HepG2 (cell line): Measurements from ENCODE around the gene PDZD4. TPM values are rescaled to one million over a fixed set of nuclear protein-coding genes. Genes with fewer than 3 reads are reported as not detected.

Experiments used
- ATAC-seq: fragments of 200-7000 bp; cut with Tn5 transposase; 3 replicates; pipeline ENCODE4 v1.9.1; 2020; ENCODE audit warnings: mild to moderate bottlenecking, moderate library complexity
- BruUV-seq: library from RNA; stranded (reverse); fragments of 400-500 nt; replicated peaks from 2 replicates; lab custom pipeline; 2021; lab: Mats Ljungman, UMichigan
- CTCF ChIA-PET: fragments of 300-600 bp; formaldehyde crosslinking; extraction: SDS; loops from one replicate; lab custom pipeline; 2021; ENCODE audit warnings: low total read pairs, inconsistent platforms, low intra/inter-chr PET ratio; lab: Yijun Ruan, JAX
- POLR2A ChIA-PET: fragments of 350-600 bp; sonication (Branson Sonifier 250); formaldehyde crosslinking; loops from one replicate; lab custom pipeline; 2020; ENCODE audit warnings: antibody characterized with exemption, inconsistent platforms; lab: Yijun Ruan, JAX
- DNase-seq: peaks from one replicate; pipeline ENCODE4 v3.0.0-alpha.2; 2015; ENCODE audit warnings: low spot score
- FAIRE-seq: peaks from 3 replicates; lab custom pipeline; 2011; peaks lifted over from hg19 to GRCh38; lab: Jason Lieb, UNC
- H2AFZ ChIP-seq: one replicate; pipeline ENCODE4 v1.6.1; 2011; ENCODE audit warnings: low read length, inconsistent platforms
- H3K27ac ChIP-seq: fragments of 300-600 bp; 3 replicates; pipeline ENCODE4 v1.8.0; 2011; ENCODE audit warnings: mixed run types, mild to moderate bottlenecking, mixed read lengths, low read length, inconsistent platforms; ENCODE audit not compliant: insufficient read depth; ENCODE audit errors: extremely low read length
- H3K27me3 ChIP-seq, 2 experiments: fragments of 200-600 bp in 1 of 2; 2 replicates in 1 of 2; 3 replicates in 1 of 2; pipeline versions ENCODE4 v1.6.0 to v1.8.0; 2011; ENCODE audit warnings: low read length in 2 of 2, mild to moderate bottlenecking in 2 of 2, moderate library complexity in 2 of 2, inconsistent platforms in 1 of 2; ENCODE audit not compliant: insufficient read depth in 2 of 2, control insufficient read depth in 1 of 2
- H3K36me3 ChIP-seq, 2 experiments: fragments of 200-600 bp in 1 of 2; replicated peaks in 1 of 2; 2 replicates in 1 of 2; 3 replicates in 1 of 2; pipeline versions ENCODE4 v1.5.1 to v1.8.0; 2011; ENCODE audit warnings: low read length in 2 of 2, inconsistent platforms in 1 of 2; ENCODE audit not compliant: insufficient read depth in 2 of 2, control insufficient read depth in 1 of 2
- H3K4me1 ChIP-seq: 2 replicates; pipeline ENCODE4 v1.5.1; 2012; ENCODE audit warnings: low read length, inconsistent platforms; ENCODE audit not compliant: insufficient read depth
- H3K4me2 ChIP-seq: 2 replicates; pipeline ENCODE4 v1.6.0; 2011; ENCODE audit warnings: low read depth, low read length, inconsistent platforms
- H3K4me3 ChIP-seq, 3 experiments: fragments of 200-600 bp in 1 of 3; sonication (generic), shearing (Covaris generic) in 1 of 3; replicated peaks in 1 of 3; 2 replicates each; pipeline ENCODE4 v1.5.1; 2011 to 2016; ENCODE audit warnings: low read length in 3 of 3, inconsistent platforms in 2 of 3, low read depth in 2 of 3, mild to moderate bottlenecking in 2 of 3, control low read depth in 1 of 3, mixed read lengths in 1 of 3; ENCODE audit not compliant: insufficient read depth in 1 of 3
- H3K79me2 ChIP-seq: one replicate; pipeline ENCODE4 v1.6.1; 2011; ENCODE audit warnings: low read length, inconsistent platforms; ENCODE audit not compliant: insufficient read depth
- H3K9ac ChIP-seq: 2 replicates; pipeline ENCODE4 v1.6.0; 2011; ENCODE audit warnings: mild to moderate bottlenecking, low read depth, low read length, inconsistent platforms; ENCODE audit not compliant: insufficient read depth
- H3K9me3 ChIP-seq: 2 replicates; pipeline ENCODE4 v1.5.1; 2012; ENCODE audit warnings: mild to moderate bottlenecking, low read length
- H4K20me1 ChIP-seq: 2 replicates; pipeline ENCODE4 v1.6.0; 2011; ENCODE audit warnings: inconsistent platforms, mild to moderate bottlenecking, low read length, moderate library complexity; ENCODE audit not compliant: insufficient read depth
- ATRX ChIP-seq: sonication (generic); formaldehyde crosslinking; IDR thresholded peaks from 2 replicates; pipeline ENCODE4 v1.4.0; 2020; ENCODE audit warnings: missing genetic modification reagents, borderline replicate concordance
- MYC ChIP-seq: sonication (generic); formaldehyde crosslinking; IDR thresholded peaks from 2 replicates; pipeline ENCODE4 v1.9.0; 2021; ENCODE audit warnings: missing genetic modification reagents, borderline replicate concordance
- SMYD3 ChIP-seq: sonication (generic); formaldehyde crosslinking; IDR thresholded peaks from 2 replicates; pipeline ENCODE4 v1.8.1; 2023; ENCODE audit warnings: mild to moderate bottlenecking, missing genetic modification reagents
- SNAI1 ChIP-seq: sonication (generic); formaldehyde crosslinking; IDR thresholded peaks from 2 replicates; pipeline ENCODE4 v1.5.0; 2020; ENCODE audit warnings: mild to moderate bottlenecking, missing genetic modification reagents, borderline replicate concordance
- SSRP1 ChIP-seq: IDR thresholded peaks from 2 replicates; pipeline ENCODE4 v1.6.1; 2016; ENCODE audit warnings: control low read depth
- STAT5B ChIP-seq: sonication (generic); formaldehyde crosslinking; IDR thresholded peaks from 2 replicates; pipeline ENCODE4 v1.4.0; 2020; ENCODE audit warnings: missing genetic modification reagents
- ZNF253 ChIP-seq: sonication (generic); formaldehyde crosslinking; IDR thresholded peaks from 2 replicates; pipeline ENCODE4 v1.8.0; 2022; ENCODE audit warnings: mild to moderate bottlenecking, missing genetic modification reagents, borderline replicate concordance
- ZNF343 ChIP-seq: sonication (generic); formaldehyde crosslinking; IDR thresholded peaks from 2 replicates; pipeline ENCODE4 v1.4.0; 2020; ENCODE audit warnings: mild to moderate bottlenecking, missing genetic modification reagents
- WGBS: methylation state at CpG from one replicate; pipeline ENCODE4 v1.1.6; 2017; ENCODE audit warnings: low lambda C conversion rate; 5-methylcytosine and 5-hydroxymethylcytosine counted together
- in situ Hi-C: cut with HindIII; loops from 2 replicates; pipeline ENCODE4 v1.10.0; 2017; ENCODE audit warnings: low pct_unique_long_range_greater_than_20kb; ENCODE audit not compliant: extremely low pct_ligation_motif_present
- intact Hi-C: fragments of 100-400 bp; cut with micrococcal nuclease; formaldehyde crosslinking; loops from one replicate; pipeline ENCODE4 v1.10.0; 2022; ENCODE audit not compliant: unreplicated experiment
- polyA plus RNA-seq, 8 experiments: library from polyadenylated mRNA; depleted of rRNA in 3 of 8; stranded (reverse) in 7 of 8; unstranded in 1 of 8; fragments of >200 nt; fragmentation: Illumina TruSeq in 4 of 8; extraction: Trizol in 4 of 8; gene quantifications; 2 replicates each; pipeline versions ENCODE4 v1.2.1 to v1.2.3, GENCODE V29; 2011 to 2016; ENCODE audit warnings: low read depth in 4 of 8, missing spikeins in 1 of 8, mixed read lengths in 1 of 8; ENCODE audit not compliant: insufficient read depth in 1 of 8
- total RNA-seq, 5 experiments: library from RNA; depleted of rRNA; stranded (reverse); fragments of >200 nt; fragmentation: Illumina TruSeq; extraction: Trizol; gene quantifications; 2 replicates each; pipeline ENCODE4 v1.2.3, GENCODE V29; 2016; ENCODE audit warnings: low read depth in 1 of 5
- TF ChIP-seq, protein P1 (sequence below): sonication (generic); formaldehyde crosslinking; conservative IDR thresholded peaks from 2 replicates; pipeline ENCODE4 v1.4.0; 2020; ENCODE audit warnings: missing genetic modification reagents
- TF ChIP-seq, protein P2 (sequence below): sonication (generic); formaldehyde crosslinking; IDR thresholded peaks from 2 replicates; pipeline ENCODE4 v1.4.0; 2020; ENCODE audit warnings: missing genetic modification reagents, borderline replicate concordance

Gene PDZD4
- total and polyA plus RNA-seq, 2 of the 13 experiments (the other 11 are each of a cell fraction or from before 2014, with no cell fraction given): not detected

DNA sequence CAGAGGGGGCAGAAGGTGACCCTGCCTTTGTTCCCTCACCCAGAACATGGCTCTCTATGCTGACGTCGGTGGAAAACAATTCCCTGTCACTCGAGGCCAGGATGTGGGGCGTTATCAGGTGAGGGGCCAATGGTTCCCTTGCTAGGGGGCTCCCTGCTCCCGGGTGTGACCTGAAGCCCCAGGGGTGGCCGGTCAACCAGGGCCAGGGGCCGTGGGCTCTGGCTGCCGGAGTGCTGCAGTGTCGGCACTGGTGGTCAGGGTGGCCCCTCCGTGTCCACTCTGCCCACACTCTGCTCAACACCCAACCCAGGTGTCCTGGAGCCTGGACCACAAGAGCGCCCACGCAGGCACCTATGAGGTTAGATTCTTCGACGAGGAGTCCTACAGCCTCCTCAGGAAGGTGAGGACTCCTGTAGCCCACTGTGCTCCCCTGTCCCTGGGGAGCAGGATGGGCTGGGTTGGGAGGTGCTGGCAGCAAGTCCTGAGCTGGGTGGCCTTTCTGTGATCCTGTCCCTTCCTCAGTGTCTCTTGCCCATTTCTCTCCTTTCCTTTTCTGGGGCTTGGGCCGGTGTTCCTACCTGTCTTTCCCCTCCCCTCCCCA lies 32.8 kb downstream of the PDZD4 start:
- Histone ChIP-seq H3K27me3 (no peaks in the 10 kb centered on the region; a peak in 1 of 5 replicates), H3K4me1 (peaks cover 20% of the 10 kb centered on the region), H3K4me2 (no peak overlapping the region), H2AFZ (no peak overlapping the region), H3K4me3 (no peak overlapping the region), H3K79me2 (peaks cover 20% of the 10 kb centered on the region), H4K20me1 (no peaks in the 10 kb centered on the region), H3K9ac (no peak overlapping the region), H3K9me3 (no peaks in the 10 kb centered on the region)
- DNase-seq (no peak), FAIRE-seq (no peak), ATAC-seq (no peak)
- CTCF ChIA-PET: no interaction called here
- POLR2A ChIA-PET: no interaction called here
- WGBS: 90% methylated on average over 5 of the region's 15 CpGs
- intact Hi-C loops: no loop called here
- TF ChIP-seq SMYD3: no peak
- TF ChIP-seq ZNF343 (CRISPR knock-in tag): no peak
- no peak for TF ChIP-seq MYC (CRISPR knock-in tag)
- TF ChIP-seq STAT5B (CRISPR knock-in tag): no peak
- no peak for TF ChIP-seq SSRP1
- TF ChIP-seq, protein P1, sequence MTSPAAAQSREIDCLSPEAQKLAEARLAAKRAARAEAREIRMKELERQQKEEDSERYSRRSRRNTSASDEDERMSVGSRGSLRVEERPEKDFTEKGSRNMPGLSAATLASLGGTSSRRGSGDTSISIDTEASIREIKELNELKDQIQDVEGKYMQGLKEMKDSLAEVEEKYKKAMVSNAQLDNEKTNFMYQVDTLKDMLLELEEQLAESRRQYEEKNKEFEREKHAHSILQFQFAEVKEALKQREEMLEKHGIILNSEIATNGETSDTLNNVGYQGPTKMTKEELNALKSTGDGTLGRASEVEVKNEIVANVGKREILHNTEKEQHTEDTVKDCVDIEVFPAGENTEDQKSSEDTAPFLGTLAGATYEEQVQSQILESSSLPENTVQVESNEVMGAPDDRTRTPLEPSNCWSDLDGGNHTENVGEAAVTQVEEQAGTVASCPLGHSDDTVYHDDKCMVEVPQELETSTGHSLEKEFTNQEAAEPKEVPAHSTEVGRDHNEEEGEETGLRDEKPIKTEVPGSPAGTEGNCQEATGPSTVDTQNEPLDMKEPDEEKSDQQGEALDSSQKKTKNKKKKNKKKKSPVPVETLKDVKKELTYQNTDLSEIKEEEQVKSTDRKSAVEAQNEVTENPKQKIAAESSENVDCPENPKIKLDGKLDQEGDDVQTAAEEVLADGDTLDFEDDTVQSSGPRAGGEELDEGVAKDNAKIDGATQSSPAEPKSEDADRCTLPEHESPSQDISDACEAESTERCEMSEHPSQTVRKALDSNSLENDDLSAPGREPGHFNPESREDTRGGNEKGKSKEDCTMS (CRISPR knock-in tag): no peak
- no peak for TF ChIP-seq ZNF253 (CRISPR knock-in tag)
- no peak for TF ChIP-seq ATRX
- TF ChIP-seq SNAI1 (CRISPR knock-in tag): no peak
- TF ChIP-seq, protein P2, sequence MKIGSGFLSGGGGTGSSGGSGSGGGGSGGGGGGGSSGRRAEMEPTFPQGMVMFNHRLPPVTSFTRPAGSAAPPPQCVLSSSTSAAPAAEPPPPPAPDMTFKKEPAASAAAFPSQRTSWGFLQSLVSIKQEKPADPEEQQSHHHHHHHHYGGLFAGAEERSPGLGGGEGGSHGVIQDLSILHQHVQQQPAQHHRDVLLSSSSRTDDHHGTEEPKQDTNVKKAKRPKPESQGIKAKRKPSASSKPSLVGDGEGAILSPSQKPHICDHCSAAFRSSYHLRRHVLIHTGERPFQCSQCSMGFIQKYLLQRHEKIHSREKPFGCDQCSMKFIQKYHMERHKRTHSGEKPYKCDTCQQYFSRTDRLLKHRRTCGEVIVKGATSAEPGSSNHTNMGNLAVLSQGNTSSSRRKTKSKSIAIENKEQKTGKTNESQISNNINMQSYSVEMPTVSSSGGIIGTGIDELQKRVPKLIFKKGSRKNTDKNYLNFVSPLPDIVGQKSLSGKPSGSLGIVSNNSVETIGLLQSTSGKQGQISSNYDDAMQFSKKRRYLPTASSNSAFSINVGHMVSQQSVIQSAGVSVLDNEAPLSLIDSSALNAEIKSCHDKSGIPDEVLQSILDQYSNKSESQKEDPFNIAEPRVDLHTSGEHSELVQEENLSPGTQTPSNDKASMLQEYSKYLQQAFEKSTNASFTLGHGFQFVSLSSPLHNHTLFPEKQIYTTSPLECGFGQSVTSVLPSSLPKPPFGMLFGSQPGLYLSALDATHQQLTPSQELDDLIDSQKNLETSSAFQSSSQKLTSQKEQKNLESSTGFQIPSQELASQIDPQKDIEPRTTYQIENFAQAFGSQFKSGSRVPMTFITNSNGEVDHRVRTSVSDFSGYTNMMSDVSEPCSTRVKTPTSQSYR: no peak
- TF ChIP-seq, all 625 proteins: peak for 0
- peaks cover 0 to 2% of the 10 kb centered on the region in 2 experiments; a peak in 1 of 5 replicates for H3K36me3 ChIP-seq
- no TSS peak for BruUV-seq
- in situ Hi-C loops: no loop called here
- no peak overlapping the region for H3K27ac ChIP-seq
